ENCODE results near the gene FOSL1.
"Not testable (repeated sequence)": the region's sequence is repeated elsewhere in the genome, so short reads cannot be mapped to it uniquely, and the experiment has no call there.

Gene FOSL1

DNA sequence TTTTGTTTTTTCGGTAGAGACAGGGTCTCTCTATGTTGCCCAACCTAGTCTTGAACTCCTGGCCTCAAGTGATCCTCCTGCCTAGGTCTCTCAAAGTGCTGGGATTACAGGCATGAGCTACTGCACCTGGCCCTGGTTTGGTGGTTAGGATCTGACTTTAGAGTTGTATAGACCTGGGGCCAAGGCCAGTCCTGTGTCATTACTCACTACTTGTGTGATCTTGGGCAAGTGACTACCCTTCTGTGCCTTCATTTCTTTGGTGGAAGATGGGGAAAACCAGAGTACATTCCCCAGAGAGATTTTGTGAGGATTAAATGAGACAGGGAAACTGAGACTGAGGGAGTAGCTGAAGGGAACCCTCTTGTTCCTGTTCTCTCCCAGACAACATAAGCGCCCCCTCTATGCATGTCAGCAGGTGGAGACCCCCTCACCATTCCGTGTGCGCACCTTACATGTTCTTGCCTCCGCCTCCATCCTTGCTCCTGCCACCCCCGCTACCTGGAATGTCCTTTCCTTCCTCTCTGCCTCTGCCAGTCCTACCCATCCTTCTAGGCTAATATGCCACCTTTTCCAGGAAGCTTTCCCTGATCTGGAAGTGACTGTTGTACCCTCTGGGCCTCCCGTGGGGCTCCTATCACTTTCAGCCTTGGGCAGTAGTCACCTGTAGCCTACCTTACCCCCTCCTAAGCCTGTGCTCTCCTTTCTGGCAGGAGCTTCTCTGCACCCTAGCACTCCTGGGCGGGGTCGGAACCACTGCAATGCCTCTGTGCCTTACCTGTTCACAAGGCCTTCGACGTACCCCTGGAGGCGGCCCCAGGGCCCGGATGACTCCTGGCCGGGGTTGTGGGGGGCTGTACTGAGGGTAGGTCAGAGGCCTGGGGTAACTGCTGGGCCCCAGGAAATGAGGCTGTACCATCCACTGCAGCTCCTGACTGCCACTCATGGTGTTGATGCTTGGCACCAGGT is 3.9 kb downstream of the FOSL1 start:
- DNase-seq = no peak

DNA sequence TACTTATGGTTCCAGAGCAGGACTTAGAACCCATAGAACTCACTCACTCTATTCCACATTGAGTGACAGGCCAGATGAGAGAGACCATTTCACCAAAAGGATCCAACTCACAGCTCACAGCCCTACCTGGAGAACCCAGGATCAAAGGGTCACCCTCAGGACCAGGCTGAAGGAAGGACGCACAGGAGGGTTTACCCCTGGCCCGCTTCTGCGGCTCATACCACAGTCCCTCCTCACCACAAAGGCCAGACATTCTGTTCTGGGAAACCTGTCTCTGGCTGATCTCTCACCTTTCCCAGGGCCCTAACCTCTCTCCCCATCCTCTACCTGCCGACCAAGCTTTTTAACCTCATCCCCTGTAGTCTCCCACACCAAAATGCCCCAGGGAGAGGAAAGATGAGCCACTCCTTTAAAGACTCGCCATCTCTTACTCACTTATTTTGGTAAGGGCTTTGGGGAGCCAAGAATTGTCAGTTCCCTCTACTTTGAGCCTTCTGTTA is 4.7 kb downstream of the FOSL1 start:
- no peak for DNase-seq

DNA sequence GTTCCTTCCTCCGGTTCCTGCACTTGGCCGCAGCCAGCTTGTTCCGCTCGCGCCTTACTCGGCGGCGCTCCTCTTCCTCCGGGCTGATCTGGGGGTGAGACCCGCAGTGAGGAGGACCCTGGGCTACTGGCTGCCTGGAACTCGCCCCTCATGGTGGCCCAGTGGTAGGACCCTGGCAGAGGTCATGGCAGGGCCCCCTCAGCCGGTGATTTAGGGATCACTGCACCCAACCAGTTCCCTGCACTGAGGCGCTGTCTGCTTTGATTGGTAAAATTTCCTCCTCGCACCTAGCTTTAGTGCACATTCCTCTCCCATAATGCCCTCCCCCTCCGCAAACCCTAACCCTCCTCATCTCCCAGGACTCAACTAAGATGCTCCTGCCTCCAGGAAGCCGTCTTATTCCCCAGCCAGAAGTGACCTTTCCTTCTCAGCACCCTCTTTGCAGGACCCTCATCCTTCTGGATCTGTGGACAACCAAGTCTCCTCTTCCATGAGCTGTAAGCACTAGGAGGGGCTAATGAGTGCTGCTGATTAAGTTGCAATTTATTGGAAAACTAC is 6.1 kb downstream of the FOSL1 start:
- no peak for DNase-seq

DNA sequence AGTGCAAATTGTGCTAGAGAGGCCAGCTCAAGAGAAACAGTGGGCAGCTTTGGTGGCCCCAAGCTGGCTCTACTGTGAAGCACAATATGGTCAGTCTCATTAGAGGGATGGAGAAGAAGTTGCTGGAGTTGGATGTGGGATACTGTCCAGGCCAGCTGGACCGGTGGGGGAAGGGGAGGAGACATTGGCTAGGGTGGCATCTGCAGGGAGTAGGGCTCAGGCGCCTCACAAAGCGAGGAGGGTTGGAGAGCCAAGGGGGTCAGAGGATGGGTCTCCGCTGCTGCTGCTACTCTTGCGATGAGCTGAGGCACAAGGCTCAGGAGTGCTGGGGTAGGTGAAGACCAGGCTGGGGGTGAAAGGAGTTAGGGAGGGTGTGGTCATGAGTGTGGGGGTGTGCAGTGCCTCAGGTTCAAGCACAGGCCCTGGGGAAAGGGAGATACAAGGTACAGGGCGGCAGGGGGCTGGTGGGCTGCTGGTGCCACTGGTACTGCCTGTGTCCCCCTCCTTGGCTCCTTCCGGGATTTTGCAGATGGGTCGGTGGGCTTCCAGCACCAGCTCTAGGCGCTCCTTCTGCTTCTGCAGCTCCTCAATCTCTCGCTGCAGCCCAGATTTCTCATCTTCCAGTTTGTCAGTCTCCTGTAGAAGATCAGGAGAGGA is 7.4 kb downstream of the FOSL1 start:
- DNase-seq = no peak

DNA sequence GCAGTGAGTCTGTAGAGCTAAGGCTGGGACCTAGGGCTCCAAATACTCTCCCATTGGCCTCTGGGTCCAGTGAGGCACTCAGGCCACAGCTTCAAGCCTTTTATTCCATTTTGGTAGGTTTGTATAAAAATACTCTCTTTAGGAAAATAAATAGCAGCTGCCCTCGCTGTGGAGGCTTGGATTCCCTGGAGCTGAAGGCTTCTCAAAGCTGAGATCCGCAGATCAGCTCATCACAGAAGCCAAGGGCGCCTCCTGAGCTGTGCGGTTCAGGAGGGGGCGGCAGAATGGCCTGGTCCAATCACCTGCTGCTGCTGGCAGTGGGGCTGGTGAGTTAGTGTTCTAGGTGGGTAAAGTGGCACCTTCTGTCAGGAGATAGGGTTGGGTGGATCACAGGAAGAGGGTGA is 8.0 kb downstream of the FOSL1 start:
- DNase-seq = not testable (repeated sequence)

DNA sequence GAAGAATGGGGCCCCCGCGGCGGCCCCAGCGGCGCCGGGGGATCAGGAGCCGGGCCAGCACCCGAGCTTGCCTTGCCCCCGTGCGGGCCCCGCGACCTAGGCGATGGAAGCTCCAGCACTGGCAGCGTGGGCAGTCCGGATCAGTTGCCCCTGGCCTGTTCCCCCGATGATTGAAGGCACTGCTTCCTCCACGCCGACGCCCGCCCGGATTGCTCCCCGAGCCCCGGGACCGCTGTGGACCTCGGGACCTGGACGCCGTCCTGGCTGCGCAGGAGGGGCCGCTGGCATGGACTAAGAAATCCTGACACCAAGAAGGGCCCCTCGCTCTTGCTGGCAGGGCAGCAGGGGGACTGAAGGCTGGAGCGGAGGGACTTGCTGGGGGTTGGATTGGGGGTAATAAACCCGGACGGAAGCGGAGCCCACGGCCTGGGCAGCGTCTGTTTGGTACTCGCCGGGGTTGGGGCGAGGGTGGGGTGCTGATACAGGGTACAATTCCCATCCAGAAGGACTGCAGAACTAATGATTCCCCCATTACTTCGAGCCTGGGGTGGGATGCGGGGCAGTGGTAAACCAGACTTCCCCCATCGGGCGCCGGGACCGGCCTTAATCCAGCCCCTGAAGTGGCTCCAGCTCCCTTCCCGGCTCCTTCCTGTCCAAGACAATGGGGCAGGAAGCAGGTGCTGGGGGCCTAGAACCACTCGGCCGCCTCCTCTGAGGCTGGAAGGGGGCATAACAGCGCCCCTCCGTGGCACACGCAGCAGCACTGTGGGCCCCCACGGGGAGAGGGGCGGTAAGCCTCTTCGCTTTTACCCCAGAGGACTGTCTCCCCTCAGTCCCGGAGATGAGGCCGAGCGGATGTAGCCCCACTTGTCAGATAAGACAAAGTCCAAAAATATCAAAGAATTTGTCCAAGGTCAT is 8.7 kb downstream of the FOSL1 start:
- DNase-seq = no peak

DNA sequence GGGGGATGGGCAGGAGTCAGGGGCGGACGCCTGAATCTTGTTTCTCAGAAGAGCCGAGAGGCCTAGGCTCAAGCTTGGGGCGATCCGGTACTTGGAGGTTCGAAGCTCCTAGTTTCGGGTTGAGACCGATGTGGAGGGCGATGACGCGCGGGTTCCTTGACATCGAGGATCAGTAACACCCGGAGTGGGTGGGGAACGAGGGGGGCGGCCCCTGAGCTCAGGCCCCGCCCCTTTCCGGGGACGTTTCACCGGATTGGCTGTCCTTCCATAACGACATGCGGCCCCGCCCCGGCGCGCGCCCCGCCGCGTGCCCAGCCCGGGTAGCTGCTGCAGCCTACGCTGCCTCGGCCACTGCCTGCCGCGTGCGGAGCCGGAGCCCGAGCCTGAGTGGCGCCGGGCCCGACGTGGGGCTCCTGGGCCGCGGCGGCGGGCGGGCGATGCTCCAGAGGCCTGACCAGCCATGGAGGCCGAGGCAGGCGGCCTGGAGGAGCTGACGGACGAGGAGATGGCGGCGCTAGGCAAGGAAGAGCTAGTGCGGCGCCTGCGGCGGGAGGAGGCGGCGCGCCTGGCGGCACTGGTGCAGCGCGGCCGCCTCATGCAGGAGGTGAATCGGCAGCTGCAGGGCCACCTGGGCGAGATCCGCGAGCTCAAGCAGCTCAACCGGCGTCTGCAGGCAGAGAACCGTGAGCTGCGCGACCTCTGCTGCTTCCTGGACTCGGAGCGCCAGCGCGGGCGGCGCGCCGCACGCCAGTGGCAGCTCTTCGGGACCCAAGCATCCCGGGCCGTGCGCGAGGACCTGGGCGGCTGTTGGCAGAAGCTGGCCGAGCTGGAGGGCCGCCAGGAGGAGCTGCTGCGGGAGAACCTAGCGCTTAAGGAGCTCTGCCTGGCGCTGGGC is 9.6 kb downstream of the FOSL1 start, which contains the start of gene CCDC85B:
Gene CCDC85B, plus strand, starts transcription at position 350 of the 895 bp plus-strand sequence. Its CDS starts 111 bp downstream, at position 461.
- DNase-seq = peak; percentile 96

DNA sequence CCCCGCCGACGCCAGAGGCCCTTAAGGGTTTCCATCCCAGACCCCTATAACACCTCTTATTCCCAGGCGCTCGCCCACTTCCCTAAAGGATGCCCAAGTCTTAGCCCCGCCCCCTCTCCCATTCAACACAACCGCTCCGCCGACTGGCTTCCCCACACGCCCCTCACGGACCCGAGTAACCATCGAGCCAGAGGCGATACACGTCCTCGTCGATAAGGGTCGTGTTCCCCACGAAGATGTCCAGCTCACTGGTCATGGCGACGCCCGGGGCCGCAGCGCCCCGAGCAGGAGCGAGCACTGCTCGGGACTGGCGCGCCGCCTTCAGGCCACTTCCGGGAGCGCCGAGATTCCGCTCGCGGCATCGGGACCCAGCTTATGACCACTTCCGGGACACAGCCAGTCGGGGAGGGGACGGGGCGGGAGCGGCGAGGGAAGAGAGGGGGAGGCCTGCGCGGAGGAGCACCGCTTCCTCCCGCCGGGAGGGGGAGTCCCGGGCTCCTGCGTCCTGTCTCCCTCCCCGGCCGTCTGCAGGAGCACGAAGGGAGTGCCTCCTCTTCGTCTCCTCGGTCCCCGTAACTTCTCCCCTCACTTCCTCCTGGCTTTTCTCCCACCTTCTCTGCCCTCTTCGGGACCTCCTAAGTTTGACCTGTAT is 11.9 kb downstream of the FOSL1 start, which contains the start of gene FIBP:
Gene FIBP, minus strand, starts transcription at position 309 of the 652 bp plus-strand sequence. Its CDS starts 53 bp downstream, at position 256.
- DNase-seq = peak; percentile 93

DNA sequence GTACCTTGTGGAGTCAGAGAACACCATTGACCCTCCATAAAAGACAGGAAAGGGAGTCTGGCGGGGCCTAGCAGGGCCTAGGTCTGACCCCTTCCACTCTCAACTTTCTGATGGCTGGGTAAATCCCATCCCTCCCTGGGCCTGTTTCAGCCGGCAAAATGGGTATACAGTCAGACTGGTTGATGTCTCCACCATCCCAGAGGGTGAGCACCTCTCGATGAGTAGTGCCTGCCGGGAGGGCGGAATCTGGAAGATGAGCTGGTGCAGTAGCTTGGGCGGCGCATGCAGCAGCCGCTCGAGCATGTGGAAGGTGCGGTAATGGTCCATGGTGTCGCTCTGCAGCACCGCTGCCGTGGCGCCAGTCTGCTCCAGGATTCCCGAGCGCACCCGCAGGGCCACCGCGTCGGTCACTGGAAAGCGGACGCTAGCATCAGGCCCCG is 12.4 kb downstream of the FOSL1 start:
- no peak for DNase-seq

DNA sequence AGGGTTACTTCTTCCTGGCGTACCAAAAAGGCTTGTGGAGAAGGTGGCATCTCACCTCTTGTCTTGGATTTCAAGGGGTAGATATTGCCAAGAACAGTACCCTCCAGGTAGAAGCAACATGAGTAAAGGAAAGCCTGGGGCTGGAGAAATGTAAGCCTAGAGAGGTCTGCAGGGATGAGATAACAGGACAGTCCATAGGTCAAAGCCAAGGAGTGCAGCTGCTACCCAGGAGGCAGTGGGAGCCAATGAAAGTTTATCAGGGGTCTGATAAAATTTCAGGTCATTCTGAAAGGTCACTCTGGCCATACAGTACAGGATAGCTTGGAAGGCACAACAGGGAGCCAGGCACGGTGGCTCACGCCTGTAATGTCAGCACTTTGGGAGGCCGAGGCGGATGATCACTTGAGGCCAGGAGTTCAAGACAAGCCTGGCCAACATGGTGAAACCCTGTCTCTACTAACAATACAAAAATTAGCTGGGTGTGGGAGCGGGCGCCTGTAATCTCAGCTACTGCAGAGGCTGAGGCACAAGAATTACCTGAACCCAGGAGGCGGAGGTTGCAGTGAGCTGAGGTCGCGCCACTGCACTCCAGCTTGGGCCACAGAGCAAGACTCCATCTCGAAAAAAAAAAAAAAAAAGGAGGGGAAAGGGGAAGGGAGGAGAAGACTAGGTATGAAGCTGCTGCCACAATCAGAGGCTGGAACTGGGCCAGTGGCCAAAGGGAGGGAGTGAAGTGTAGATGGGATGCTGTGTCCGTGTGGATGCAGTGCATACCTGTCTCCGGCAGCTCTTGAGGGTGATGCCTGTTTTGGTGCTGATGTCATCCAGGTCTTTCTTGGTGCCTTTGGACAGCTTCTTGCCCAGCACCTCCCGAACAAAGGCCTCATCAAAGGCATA is 13.1 kb downstream of the FOSL1 start:
- DNase-seq = no peak

DNA sequence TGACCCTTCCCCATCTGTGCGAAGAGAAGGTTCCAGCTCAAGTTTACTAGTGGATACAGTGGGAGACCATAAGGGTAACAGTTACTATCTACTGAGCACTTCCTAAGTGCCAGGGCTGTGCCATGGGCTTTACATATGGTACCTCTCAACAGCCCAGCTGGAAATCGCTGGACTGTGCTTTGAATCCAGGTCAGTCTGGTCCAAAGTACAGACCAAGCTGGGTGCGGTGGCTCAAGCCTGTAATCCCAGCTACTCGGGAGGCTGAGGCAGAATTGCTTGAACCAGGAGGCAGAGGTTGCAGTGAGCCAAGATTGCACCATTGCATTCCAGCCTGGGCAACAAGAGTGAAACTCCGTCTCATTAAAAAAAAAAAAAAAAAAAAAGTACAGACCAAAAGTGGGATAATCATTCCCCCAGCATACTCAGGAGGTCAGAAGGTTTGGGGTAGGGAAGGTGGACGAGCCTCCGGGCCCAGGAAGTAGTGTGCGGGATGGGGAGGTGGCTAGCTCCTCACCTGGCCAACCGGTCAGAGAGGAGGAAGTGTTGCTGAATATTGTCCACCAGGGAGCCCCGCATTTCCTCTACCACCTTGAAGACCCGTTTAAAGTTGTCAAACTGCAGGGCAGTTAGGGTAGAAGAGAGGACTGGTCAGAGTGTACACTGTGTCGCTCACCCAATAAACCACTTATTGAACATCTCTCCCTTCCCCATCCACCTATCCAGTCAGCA is 14.2 kb downstream of the FOSL1 start:
- no peak for DNase-seq

DNA sequence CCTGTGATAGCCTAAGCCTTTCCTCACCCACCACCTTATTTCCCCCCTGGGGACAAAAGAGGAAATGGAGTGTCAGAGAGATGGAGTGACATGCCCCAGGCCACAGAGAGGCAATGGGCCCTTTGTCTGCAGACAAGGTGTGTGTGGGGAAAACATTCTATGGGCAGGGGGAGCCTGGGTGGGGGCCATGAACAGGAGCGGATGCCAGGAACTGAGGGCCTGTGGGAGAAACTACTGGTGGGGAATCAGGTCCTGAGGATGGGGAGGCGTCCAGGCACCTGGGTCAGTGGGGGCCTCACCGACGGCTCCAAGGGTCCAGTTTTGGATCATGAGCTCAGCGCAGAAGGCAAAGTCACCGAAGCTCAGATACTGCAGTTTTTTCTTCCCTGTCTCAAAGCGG is 15.0 kb downstream of the FOSL1 start:
- DNase-seq = no peak

DNA sequence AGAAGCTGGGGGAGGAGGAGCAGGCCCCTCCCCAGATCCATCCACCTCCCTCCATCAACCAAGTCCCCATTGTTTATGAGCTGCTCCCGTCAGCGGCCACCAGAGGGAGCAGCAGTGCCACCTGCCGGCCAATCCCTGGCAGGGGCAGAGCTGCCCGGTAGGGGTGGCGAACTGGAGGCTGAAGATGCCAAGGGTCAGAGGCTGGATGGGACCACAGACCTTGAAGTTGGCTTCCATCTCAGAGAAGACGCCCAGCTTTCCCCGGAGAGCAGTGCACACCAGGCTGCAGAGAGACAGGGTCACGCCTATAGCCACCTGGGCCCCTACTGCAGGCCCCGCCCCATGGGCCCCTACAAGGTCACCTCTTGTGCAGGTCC is 15.5 kb downstream of the FOSL1 start:
- peak; percentile 80 for DNase-seq

DNA sequence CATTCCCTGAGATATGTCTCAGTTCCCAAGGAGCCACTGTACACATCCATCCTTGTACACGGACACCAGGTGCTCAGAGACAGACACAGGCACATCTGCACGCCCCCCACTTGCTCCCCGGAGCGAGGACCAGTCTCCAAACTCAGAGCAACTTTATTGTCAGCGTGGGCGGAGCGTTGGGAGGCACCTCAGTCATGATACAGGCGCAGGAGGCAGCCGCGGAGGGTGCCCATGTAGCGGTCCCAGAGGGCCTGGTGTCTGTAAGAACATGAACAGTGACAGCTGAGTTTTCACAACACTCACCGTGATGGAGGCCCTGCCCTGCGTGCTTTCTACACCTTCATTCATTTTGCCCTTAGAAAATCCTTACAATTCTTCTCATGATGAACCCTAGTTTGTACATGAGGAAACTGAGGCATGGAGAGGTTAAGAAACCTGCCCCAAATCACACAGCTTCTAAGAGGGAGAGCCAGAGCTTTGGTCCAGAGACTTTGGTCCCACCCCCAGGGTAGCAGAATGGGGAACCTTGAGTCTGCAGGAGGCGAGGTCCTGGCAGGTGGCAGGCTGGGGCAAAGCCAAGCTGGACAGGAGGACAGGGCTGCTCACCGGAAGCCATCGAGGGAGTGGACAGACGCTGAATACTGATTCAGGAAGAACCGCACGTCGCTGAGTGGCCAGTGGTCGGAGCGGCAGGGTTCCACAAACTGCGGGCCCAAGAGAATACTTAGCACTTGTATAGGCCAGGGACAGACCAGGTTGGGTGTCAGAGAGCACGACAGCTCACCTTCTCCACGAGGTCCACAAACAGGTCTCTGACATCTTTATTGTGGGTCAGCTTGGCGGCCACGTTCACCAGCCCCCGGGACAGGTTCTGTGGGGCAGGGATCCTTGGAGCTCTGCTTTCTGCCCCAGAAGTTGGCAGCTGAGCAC is 16.1 kb downstream of the FOSL1 start:
- DNase-seq = no peak

DNA sequence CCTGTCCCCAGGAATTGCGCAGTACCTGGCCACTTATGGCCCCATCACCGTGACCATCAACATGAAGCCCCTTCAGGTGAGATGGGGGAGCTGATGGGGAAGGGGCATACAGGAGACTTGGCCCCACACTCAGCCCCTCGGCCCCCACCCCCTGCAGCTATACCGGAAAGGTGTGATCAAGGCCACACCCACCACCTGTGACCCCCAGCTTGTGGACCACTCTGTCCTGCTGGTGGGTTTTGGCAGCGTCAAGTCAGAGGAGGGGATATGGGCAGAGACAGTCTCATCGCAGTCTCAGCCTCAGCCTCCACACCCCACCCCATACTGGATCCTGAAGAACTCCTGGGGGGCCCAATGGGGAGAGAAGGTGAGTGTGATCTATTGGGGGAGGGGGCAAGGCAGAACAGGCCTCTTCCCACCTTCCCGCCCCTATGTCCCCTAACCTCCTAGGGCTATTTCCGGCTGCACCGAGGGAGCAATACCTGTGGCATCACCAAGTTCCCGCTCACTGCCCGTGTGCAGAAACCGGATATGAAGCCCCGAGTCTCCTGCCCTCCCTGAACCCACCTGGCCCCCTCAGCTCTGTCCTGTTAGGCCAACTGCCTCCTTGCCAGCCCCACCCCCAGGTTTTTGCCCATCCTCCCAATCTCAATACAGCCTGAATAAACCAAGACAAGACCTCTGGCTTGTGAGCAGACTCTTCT is 17.0 kb downstream of the FOSL1 start:
- DNase-seq = no peak

DNA sequence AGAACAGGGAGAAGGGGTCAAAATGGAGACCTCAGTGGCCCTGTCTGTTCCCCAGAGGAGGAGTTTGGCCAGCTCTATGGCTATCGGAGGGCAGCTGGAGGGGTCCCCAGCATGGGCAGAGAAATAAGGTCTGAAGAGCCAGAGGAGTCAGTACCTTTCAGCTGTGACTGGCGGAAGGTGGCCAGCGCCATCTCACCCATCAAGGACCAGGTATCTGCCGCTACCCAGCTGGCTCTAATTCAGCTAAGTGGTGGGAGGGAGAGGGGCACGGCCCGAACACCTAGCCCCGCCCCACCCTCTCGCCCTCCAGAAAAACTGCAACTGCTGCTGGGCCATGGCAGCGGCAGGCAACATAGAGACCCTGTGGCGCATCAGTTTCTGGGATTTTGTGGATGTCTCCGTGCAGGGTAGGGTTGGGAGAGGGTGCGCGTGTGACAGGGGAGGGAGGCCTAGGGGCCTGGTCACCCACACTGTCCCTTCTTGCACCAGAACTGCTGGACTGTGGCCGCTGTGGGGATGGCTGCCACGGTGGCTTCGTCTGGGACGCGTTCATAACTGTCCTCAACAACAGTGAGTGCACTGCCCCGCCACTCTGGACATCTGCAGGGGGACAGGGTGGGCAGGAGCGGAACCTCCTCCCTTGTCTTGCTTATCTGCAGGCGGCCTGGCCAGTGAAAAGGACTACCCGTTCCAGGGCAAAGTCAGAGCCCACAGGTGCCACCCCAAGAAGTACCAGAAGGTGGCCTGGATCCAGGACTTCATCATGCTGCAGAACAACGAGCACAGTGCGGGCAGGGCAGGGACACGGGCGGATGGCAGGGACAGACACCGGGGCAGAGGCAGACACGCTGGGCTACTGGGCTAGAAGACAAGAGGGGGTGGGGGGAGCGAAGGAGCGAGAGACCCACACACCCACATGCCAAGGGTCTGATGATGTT is 17.8 kb downstream of the FOSL1 start:
- DNase-seq = no peak

All from effector CD4-positive, alpha-beta T cell (primary cell).